Stimulated activated CD4-positive, alpha-beta T cell treated with anti-CD3 and anti-CD28 coated beads, Interleukin-1b, Interleukin-23, amount 100 ng/mL, for 48 hours (primary cell): ENCODE measurements around the gene BRD3.

Experiments
- DNase-seq: peaks from one replicate; pipeline ENCODE4 v3.0.0-alpha.2; 2020

BRD3 gene

DNA sequence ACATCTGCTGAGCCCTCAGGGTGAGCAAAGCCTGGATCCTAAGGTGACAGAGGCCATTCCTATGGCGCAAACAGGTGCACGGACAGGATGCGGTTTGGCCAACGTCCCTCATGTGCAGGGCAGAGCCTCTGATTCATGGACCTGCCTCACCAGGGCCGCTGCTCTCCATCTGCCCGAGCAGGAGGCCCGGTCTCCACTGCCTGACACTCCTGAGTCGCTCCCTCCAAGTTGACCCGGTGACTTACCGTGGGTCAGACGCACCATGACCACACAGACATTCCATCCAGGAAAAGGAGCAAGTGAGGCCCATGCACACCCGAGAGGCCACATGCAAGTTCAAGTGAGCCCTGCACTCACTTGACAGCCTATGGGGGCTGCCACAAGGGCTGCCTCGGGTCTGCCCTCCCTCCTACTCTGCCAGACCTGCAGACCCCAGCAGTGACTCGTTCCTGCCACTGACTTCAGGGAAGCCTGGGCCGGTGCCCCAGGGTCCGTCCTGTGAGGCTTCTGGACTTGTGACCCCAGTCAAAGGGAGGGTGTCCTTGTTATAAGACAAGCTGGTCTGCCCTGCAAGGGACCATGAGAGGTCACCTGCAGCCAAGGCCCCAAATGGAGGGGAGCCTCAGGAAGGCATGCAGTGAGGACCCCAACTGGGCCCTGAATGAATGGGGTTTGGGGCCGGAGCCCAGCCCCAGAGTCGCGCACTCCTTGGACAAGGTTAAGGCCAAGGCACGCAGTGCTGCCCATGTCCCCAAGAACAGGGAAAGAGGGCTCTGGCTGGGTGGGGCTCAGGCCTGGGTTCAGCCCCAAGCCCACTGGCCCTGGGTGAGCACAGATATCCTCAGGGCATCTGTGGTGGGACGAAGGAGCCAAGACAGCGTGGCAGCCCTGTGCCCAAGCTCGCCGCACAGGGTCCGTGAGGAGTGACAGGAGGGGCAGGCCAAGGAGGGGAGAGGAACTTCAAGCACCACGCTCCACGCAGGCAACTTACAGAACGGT is 32.5 kb downstream of the BRD3 start:
- no peak for DNase-seq

- no peak for DNase-seq
These were observed 33.4 kb downstream of the BRD3 start for GRCh38 chr9:134034215-134035040.

DNA sequence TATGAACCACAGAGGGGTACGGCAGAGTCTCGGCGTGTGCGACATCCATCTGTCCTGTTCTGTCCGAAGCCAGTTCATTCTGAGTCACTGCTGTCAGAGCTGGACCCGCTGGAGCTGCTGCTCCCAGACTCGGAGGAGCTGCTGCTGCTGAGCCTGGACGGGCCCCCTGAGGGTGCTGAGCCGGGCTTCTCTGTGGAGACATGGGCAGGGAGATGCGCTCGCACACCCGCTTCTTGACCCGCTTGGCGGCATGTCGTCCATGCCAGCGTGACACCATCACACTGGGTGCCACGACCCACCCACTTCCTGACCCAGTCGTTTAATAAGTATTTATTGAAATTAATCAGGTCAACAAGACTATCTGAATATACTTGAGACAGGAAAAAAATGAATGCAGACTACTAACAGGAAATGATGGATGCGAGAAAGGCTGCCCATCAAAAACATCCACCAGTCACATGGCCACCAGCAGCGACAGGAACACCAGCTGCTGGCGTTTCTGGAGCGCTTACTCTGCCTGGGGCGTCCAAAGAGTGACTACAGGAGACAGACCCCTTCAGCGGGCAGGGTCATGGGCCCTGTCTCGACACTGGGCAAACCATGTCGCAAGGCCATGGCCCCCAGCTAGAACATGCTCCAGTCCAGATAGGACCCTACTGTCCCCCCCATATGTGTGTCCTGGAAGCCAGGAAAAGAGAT is 34.2 kb downstream of the BRD3 start:
- no peak for DNase-seq

DNA sequence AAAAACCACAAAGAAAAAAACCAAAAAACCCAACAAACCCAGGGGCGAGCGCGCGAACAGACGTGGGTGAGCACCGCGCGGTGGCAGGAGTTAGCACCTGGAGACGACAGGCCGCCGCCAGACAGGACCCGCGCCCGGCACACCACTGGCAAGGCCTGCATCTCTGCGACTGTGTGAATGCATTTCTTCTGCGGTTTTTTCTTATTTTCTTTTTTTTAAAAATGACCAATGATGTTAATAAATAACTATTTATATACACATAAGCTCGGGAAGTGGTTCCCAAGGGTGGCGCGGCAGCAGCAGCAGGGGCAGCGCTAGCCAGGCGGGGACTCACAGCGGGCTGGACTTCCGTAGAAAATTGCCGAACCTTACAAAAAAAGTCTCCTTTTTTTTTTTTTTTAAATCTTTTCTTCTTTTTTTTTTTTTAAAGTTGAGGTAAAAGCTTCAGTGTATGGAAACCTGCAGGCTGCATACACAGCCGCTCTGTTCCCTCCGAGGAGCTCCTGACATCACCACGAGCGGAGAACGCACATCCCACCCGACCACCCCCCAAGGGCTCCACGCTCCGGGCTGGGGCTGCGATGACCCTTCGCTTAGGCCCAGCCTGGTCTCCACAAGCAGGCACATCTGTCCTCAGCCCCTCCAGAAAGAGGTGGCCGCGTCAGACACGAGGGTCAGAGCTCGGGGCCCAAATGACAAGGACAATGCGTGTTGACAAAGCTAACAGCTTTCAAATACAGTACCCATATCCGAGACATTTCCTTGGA is 35.2 kb downstream of the BRD3 start:
- DNase-seq, result no peak

GRCh38 chr9:134031783-134032182 is 36.0 kb downstream of the BRD3 start:
- no peak for DNase-seq

DNA sequence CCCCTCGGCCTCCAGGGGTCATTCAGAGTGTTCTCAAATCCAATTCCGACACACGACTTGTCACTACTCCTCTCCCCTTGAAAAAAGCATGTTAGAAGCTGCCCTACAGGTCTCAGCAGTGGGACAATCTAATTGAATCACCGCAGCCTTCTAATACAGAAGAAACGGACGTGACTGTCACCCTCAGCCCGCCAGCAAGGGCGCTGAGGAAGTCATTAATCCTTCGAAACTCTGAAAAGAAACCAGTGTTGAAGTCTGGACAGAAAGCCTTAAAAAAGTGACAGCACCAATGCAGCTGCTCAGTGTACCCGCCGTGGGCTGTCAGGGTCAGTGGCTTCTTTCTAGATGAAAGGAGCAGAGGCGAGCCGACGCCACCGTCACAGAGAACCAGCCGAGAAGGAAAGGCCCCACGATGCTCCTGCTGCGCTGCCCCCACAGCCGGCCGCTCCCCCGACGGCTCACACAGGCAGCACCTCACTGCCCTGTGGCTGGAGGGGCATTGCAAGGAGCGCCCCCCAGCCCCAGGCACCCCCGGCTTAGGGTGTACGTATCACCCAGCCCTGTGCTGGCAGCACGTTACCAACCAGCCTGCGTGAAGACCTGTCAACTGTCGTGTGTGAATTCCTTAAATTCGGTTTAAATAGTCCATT is 36.9 kb downstream of the BRD3 start:
- DNase-seq, result no peak

DNA sequence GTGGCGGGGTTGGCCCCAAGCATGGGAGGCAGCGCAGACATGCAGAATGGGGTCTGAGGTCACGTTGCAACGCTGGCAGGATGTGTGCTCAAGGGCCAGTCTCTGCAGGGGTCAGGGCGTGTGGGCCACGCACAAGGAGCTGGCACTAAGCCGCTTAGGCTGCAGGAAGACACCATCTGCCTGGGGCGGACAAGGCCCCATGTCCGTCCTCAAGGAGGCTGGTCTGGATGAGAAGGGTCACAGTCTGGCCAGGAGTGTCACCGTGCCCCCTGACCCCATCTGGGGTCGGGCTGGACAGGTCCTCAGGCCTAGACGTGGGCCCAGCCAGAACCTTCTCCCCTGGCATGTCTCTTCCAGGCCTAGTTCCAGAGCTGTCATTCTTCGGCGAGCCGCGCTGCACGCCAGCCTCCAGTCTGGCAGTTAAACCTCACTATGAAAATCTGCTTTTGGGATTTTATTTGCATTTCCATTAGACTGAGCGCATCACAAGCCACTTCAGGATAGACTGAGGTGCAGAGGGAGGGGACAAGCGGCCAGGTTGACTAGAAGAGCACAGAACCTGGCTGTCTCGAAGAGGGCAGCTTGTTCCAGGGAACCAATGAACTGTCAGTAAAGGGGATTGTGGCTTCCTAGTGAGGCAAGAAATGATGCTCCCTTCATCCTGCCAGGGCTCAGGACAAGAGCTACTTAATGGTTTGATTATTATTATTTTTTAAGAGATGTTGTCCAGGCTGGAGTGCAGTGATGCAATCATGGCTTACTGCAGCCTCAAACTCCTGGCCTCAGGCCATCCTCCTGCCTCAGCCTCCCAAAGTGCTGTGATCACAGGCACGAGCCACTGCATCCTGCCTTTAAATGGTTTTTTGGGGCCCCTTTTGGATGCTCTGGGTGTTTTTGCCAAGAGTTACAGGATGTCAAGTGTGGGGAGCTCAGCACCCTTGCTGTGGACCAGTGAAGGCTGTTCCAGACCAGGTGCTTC is 38.3 kb downstream of the BRD3 start:
- no peak for DNase-seq

GRCh38 chr9:134028575-134029247 is 39.1 kb downstream of the BRD3 start:
- no peak for DNase-seq

DNA sequence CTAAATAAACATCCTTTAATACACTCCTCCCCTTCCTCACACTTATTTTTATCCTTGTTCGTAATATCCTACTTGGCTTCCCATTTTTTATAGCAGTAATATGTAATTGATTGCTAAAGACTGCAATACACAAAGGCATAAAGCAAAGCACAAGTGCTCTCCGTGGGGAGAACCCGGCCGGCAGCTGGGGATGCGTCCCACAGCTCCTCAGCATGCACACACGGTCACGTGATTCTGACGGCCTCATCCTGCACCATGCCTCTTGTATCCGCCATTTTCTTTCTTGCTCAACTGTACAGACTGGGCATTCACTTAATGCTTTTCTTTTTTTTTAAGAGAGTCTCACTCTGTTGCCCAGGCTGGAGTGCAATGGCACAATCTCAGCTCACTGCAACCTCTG is 39.8 kb downstream of the BRD3 start:
- no peak for DNase-seq

- no peak for DNase-seq
These were observed 40.3 kb downstream of the BRD3 start for GRCh38 chr9:134027561-134027960.

- DNase-seq, result no peak
These were observed 40.8 kb downstream of the BRD3 start for GRCh38 chr9:134026981-134027380.

DNA sequence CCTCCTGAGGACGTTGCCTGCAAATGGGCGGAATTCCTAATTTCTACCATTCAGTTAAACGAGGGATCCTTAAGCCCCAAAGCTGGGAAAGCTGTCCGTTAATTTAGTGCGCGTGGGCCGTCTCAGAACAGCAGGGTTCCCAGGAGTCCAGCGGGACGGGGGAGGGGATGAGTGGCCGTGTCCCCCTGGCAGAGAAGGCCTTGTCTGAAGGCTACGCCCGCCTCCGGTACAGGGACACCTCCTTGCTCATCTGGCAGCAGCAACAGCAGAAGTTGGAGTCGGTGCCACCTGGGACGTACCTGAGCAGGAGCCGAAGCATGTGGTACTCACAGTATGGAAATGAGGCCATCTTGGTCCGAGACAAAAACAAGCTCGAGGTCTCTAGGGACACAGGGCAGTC is 41.2 kb downstream of the BRD3 start:
- no peak for DNase-seq

GRCh38 chr9:134025606-134026541 is 42.0 kb downstream of the BRD3 start:
- peak; percentile 46 for DNase-seq

DNA sequence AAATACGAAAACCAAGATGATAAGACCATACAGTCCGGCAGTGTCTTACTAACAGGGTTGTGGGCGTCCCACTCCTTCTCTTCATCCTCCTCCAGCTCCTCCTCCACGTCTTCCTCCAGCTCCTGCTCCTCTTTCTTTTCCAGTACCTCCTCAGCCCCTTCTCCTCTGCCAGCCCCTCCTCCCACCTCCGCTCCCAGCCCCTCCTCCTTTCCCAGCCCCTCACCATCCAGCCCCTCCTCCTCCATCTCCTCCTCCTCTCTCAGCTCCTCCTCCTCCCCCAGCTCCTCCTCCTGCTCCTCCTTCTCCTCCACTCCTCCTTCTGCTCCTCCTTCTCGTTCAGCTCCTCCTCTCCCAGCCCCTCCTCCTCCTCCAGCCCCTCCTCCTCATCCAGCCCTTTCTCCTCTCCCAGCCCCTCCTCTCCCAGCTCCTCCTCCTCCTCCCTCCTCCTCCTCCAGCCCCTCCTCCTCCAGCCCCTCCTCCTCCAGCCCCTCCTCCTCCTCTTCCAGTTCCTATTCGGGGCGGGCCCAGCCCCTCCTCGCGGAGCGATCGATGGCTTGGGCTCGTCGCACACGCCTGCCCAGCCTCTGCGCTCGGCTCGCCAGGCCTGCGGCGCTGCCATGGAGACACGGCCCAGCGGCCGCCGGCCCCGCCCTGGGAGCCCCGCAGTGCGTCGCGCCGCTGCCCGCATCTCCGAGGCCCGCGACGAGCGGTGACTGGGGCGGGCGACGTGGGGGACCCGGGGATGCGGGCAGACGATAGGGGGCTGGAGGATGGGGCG is 42.8 kb downstream of the BRD3 start, which contains the start of gene BRD3OS:
Gene BRD3OS, plus strand, starts transcription at position 654 of the 778 bp plus-strand sequence. CDS start 1,267 bp downstream, outside the sequence.
- peak; percentile 96 for DNase-seq

GRCh38 chr9:134024214-134024792 is 43.5 kb downstream of the BRD3 start:
- no peak for DNase-seq

DNA sequence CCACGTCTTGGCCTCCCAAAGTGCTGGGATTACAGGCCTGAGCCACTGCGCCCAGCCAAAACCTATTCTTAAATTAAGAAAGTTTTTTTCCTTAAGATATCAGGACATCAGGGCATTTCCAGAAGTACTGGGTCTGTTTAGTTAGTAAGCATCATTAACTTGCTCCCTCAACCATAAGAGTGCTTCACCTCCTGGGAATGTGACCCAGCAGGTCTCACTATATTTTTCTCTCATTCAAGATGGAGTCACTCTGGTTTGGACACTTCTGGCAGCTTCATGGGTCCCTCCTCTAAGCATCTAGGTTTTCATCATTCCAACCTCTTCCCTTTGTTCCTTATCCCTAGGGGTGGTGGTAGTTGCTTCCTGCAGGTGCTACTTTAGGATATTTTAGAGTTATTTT is 52.9 kb downstream of the BRD3 start:
- no peak for DNase-seq

- DNase-seq, result no peak
These were observed 56.4 kb downstream of the BRD3 start for GRCh38 chr9:134011401-134011800.
